Cardiac septum (tissue), 1 donor: ENCODE results near the gene SH3RF3. TPM values are rescaled to one million over a fixed set of nuclear protein-coding genes. Genes with fewer than 3 reads are reported as not detected.
A peak's percentile ranks its signal among the peaks of the same experiment; 100 is the strongest.

ENCODE experiments used
- DNase-seq: peaks from one replicate; pipeline ENCODE4 v3.0.0-alpha.2; 2020; ENCODE audit warnings: low spot score
- intact Hi-C: fragments of 100-400 bp; cut with DNase I; formaldehyde crosslinking; loops from one replicate; pipeline ENCODE4 v1.14.0; 2022
- total RNA-seq: library from RNA; stranded (reverse); fragmentation: NEBNext Ultra II Directional; extraction: Animal tissue kit (Norgen Biotek cat#: 25700); gene quantifications from one replicate; pipeline ENCODE4 v1.2.1, GENCODE V29; 2021
- donor health status: DM: no; HTN: no; CAD: no.

SH3RF3 gene
- total RNA-seq, 1 donor from 2014 or later, result 11.2 TPM

DNA sequence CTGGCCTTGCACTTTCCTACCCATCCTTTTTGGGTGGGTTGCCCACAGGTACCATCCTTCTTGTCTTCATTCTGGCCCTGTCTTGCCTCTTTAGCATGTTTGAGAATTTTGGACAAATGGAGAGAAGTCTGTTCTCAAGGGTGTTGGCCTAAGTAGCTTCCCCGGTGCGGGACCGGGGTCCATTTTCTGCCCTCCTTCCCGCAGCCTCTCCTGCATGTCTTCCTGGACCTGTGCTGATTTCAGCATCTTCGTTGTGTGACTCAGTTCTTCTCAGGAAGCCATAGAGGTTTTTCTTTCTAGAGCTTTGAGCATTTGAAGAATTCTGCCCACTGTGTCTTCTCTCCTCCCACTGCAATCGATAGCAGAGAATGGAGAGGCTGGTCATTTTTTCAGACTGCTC, 172.7 kb downstream of the SH3RF3 start:
- intact Hi-C loops, result no loop called here
- no peak for DNase-seq

DNA sequence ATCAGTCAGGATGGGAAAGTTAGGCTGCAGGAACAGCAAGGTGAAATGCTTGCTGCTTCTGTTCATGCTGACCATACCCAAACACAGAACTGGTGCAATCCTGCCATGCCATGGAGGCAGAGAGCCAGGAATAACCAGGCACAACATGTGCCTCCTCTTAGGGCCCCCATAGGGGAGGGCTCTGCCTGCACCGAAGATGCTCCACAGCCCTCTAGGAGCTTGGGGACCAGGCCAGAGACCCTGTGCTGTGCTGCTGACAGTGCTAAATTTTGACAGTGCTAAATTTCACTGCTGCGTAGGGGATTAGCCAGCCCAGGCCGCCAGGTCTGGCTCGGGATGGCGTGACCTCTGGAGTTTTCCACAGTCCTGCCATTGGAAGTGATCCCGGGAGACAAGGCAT, 173.3 kb downstream of the SH3RF3 start:
- no peak for DNase-seq
- intact Hi-C loops, result no loop called here

- intact Hi-C loops, result no loop called here
- DNase-seq, result no peak
These were observed 175.2 kb downstream of the SH3RF3 start for GRCh38 chr2:109304242-109304641.

DNA sequence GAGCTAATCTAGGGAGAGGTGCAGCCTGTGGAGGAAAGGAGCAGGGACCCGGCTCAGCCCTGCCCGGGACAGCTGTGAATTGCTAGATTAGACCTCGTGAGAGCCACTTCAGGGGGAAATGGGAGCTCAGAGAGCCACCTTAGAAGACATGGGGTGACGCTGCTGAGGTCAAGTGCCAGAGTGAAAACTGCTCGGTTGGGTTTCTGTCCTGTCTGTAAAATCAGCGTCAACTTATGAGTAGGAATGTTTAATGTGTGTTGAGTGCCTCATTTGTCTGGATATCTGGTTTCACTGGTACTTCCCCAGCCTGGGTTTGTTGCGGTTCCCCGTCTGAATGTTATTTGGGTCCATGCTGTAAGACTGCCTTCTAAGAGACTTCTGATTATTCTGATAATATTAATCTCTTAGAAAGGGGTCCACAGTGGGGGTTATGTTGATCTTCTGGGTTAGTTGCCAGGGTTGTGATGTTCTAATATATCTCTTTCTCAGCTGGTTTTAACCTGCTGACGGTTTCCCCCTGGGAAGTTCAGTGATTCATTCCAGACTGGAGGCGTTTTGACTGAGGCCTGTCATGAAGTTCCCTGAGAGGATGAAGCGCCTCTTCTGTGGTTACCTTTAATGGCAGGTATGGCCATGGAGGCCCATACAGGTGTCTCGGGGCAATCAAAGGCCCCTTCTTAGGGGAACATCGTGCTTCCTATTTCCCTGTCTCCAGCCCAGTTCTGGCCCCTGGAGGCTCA, 175.9 kb downstream of the SH3RF3 start:
- intact Hi-C loops, result no loop called here
- DNase-seq, result no peak

GRCh38 chr2:109305490-109306167, 176.6 kb downstream of the SH3RF3 start:
- intact Hi-C loops, result no loop called here
- no peak for DNase-seq

DNA sequence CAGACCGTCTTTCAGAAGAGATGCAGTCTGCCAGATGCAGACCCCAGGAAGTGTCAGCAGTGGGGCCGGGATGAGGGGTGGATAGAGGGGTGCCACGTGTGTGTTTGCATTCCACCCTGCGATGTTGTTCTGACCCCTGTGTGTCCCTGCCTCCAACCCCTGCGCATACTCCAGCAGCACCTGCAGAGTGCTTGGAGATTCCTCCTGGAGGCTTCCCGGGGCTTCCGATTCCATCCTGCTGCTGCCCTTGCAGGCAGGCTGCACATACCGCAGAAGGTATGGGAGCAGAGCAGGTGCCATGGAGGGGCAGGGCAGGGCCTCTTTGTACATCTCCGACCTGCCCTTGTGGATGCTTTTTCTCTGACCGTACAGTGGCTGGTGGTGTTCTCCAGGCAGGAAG, 177.2 kb downstream of the SH3RF3 start:
- DNase-seq, result no peak
- intact Hi-C loops, result no loop called here

DNA sequence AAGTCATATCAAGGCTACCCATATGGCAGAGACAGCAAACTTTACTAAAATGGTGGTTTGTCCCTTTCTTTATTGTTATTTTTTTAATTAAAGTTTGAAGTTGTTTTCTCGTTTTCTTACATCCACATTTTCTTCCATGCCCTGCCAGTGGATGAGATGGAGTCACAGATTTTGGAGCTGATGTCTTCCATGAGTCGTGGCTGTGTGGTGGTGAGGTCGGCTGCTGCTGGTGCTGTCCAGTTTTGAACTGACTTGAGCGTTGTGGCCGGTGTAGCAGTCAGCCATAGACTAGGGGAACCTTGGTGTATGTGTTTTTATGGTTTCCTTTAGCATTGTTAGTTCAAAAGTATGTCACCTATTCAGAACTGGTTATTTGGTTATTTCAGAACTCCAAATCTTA, 182.8 kb downstream of the SH3RF3 start:
- DNase-seq, result no peak
- intact Hi-C loops, result no loop called here

DNA sequence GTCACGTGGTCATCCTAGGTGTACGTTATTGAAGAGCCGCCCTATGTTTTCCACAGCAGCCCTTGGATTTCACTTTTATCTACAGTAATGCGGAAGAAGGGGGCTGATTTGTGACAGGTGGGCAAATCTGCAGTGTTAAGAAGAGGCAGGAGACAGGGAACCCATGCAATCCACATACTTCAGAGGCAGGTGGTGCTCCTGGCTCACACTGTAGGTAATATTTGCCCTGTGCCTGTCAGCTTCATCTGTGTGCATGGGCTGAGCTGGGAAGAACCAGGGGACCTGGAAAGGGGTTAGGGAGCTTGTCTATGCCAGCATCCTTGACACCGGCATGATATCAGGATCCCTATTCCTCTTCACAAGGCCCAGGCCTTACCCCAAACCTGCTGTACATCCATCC, 183.9 kb downstream of the SH3RF3 start:
- intact Hi-C loops, result no loop called here
- DNase-seq, result no peak

DNA sequence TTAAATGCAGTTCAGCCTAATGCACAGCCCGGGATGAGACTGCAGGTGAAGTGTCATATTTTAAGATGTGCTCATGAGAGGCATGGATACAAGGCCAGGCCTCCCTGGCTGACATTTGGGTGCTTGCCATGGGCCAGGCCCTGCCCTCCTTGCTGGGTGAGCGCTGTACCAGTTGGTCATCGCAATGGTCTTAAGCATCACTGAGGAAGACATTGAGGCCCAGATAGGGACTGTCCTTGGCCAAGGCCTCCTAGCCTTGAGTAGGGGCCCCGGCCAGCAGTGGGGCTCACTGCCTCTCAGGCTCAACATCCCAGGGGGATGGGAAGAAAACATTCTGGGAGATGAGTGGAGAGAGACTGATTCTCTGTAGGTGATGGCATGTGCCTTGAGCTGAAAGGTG, 184.3 kb downstream of the SH3RF3 start:
- no peak for DNase-seq
- intact Hi-C loops, result no loop called here

DNA sequence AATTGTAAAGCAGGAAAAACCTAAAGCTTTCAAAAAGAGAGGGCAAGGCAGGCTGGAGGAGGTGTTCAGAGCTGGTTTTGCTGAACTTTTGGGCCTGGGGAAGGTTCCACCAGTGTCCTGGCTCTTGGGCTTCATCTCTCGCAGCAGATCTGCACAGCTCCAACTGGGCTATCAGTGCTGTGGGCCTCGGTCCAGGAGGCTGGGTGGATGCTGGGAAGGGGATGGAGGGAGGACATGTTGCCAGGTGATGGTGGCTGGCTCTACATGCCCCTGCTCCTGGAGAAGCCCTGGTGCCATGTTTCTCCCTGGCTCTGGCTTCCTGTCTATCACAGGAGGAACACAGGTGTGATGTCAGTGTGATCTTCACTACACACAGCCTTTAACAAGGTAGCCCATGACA, 187.1 kb downstream of the SH3RF3 start:
- no peak for DNase-seq
- intact Hi-C loops, result no loop called here

GRCh38 chr2:109317471-109318095, 188.6 kb downstream of the SH3RF3 start:
- intact Hi-C loops, result loop anchor here (2.0 kb wide), 3 partner anchors 65 to 189 kb away; partner anchors contain the start of gene SH3RF3
- no peak for DNase-seq

DNA sequence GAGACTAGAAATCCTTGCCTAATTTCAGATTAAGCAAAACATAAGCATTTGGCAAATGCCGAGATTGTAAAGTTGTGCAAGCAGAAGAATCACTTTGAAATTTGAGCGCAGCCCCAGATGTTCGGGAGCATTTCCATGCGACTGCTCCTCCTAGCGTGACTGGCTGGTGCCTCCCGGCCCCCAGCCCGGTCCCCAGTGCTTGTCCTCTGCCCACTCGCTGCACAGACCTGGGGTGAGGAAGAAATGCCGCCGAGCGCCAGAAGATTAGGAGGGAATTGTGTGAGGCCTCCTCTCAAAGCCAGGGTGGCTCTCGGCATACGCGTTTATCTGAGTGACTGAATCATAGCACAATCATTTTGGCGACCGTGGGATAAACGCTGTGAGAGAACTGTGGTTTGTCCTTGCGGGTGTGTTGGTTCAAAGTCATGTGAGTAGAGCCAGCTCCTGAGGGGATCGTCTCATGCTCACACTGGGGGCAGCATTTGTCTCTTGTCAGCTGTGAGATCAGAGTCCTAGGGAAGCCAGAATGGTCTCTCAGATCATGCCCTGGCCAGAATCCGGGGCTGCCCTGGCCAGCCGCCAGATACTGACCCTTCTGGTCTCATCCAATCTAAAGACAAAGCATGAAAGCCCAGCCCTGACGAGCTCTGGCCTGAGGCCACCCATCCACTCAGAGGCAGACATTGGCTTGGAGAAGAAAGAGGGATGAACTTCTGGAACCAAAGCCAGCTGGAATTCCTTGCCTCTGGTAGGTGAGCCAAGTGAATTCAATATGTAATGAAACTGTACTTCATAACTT, 189.3 kb downstream of the SH3RF3 start:
- DNase-seq, result no peak
- intact Hi-C loops, result loop anchor here (2.0 kb wide), 3 partner anchors 64 to 190 kb away; partner anchors contain the start of gene SH3RF3

DNA sequence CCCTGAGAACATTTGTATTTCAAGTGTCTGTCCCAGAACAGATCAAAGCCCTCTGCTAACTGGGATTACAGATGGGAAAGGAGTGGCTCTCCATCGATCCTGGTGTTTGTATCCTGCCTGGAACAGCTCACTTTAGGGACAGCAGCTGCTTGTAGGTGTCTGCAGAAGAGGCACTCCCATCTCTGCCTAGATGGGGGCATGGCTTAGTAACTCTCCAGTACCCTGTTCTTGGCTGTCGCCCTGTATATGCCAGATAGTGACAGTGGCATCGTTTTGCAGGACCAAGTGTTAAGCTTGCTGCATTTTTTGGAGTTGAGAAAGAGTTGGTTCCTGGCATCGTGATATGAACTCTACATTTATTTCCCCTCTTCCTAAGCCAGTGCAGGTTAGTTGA, 189.9 kb downstream of the SH3RF3 start:
- intact Hi-C loops, result loop anchor here (2.0 kb wide), 3 partner anchors 64 to 190 kb away; partner anchors contain the start of gene SH3RF3

DNA sequence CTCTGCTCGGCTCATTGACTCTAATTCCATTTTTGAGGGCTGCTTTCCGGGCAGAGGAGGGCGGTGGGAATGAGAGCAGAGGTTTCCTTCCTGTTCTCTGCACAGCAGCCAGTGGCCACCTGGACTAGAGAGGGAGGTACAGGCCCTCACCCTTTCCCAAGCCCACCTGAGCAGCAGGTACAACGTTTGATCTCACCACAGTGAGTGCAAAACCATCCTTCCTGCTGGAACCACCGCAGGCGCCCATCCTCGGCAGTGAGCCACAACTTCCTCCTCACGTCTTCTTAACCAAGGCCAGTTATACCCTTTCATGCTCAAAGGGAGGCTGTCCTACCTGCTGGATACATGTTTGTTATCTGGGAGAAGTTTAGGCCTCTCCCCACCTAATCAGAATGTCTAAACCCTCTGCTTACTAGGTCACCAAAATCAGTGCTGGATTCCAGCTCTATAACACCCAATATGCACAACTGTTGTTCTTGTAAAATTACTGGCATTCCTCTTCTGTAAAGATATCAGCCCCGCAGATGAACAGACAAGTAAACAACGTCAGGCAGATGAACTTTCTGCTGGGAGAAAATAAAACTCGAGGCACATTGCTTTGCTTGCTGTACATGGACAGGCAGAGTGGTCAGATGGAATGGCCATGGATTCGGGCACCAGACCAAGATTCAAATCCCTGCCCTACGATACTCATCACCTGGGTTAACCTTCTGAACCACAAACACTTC, 191.4 kb downstream of the SH3RF3 start:
- intact Hi-C loops, result no loop called here
- no peak for DNase-seq

More for the DNA sequence above, 189.9 kb downstream of the SH3RF3 start:
- DNase-seq, result no peak

DNA sequence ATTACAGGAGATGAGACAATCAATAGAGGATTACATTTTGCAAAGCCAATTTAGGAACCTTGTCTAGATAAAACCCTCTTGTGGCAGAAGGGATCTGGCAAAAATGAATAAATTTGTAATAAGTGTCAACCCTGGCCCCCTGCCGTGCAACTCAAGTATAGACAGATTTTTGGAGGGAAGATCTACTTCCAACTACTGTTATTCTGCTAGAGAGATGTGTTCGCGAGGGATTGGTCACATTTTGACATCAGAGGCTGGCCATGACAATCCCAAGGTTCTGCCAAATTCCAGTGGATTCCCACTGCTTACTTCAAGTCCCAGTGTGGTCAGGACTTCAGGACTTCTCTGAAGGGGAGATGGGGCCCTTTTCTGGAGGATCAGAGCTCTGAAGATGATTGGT, 192.6 kb downstream of the SH3RF3 start:
- no peak for DNase-seq
- intact Hi-C loops, result no loop called here

GRCh38 chr2:109322111-109322510, 193.1 kb downstream of the SH3RF3 start:
- peak; percentile 82 for DNase-seq
- intact Hi-C loops, result loop anchor here (2.0 kb wide), 1 partner anchor 31 kb away; no protein-coding TSS in a partner anchor

DNA sequence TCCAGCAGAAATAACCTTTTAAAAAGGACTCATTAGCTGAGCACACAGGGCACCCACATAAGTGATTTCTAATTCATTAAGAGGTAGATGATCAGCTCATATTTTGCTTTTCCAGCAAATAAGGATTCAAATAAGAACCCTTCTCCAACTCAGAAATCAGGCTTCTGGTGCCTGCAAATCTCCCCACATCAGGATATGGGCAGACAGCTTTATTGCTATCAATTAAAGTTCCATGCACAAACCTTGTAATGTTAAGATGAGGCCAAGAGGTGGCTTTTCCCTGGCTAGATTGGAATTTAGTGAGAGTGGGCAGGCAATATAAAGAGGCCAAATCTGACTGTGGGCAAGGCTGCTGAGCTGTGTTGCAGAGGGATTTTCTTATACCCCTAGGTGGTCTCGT, 193.6 kb downstream of the SH3RF3 start:
- DNase-seq, result no peak
- intact Hi-C loops, result loop anchor here (2.0 kb wide), 1 partner anchor 32 kb away; no protein-coding TSS in a partner anchor

DNA sequence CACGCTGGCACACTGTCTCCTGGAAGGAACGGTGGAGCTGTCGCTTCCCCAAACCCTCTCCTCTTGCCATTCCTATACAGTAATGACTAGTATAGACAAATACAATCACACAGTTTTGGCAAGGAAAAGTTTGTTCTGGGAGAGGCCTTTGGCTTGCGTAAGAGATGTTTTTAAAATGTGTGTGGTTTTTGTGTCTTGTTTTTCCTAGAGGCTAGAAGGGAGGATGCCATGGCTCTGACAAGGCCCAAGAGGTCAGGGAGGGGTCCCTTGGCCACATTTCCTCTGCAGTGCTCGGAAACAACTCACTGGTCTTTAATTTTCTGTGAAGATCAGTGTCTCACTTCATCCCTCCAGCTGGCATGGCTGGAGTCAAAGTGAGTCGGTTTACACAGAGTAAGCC, 195.9 kb downstream of the SH3RF3 start:
- intact Hi-C loops, result no loop called here
- DNase-seq, result no peak

DNA sequence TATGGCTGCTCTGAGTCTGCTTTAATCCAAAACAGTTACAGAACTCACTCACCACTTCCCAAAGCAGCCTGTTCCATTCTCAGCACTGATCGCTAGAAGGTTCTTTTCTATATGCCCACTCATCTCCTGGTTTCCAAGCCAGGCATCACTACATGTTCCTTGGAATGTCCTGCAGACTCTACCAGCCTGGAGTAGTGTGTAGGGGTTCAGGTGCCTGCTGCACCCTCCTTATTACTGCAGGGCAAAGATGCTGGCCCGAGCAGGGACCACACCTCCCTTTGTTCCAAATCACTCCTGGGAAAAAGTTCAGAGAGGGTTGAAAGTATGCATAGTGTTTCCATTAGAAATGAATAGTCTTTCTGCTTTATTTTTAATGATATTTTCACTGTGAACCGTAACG, 196.6 kb downstream of the SH3RF3 start:
- intact Hi-C loops, result no loop called here
- DNase-seq, result no peak
